ENCODE results near the gene MFSD12.

Gene MFSD12

GRCh38 chr19:3505598-3506383, 51.6 kb downstream of the MFSD12 start, which contains the start of gene FZR1:
Gene FZR1 (plus strand): TSS chr19:3506311. CDS start chr19:3522990, 16,679 bp downstream.
- DNase-seq: peak; percentile 98

- no peak for DNase-seq
Observed at GRCh38 chr19:3504735-3505134, 52.7 kb downstream of the MFSD12 start.

GRCh38 chr19:3503036-3503572, 54.3 kb downstream of the MFSD12 start:
- DNase-seq: no peak

- DNase-seq: no peak
Observed at GRCh38 chr19:3501780-3502179, 55.6 kb downstream of the MFSD12 start.

GRCh38 chr19:3500429-3501101, 56.8 kb downstream of the MFSD12 start, which contains the start of gene DOHH:
Gene DOHH (minus strand): TSS chr19:3500674. CDS start chr19:3496814, 3,860 bp downstream.
- peak; percentile 94 for DNase-seq

- no peak for DNase-seq
Observed at GRCh38 chr19:3499738-3500428, 57.5 kb downstream of the MFSD12 start.

GRCh38 chr19:3497757-3498520, 59.4 kb downstream of the MFSD12 start:
- no peak for DNase-seq

- DNase-seq: no peak
Observed at GRCh38 chr19:3496392-3497273, 60.8 kb downstream of the MFSD12 start.

GRCh38 chr19:3494559-3494958, 62.8 kb downstream of the MFSD12 start:
- no peak for DNase-seq

Measured in NCI-H774 (cell line).